NCI-H510A (cell line): ENCODE results near the gene FYB2.
A peak's percentile ranks its signal among the peaks of the same experiment; 100 is the strongest.

Experiments
- DNase-seq: peaks from one replicate; lab custom pipeline; 2025; lab: John Stamatoyannopoulos, UW

FYB2 gene

GRCh38 chr1:56819387-56819899 is at the start of gene FYB2:
Gene FYB2, minus strand, starts transcription at chr1:56819404. Its CDS starts 114 bp downstream, at chr1:56819290.
- DNase-seq, result peak; percentile 71

- no peak for DNase-seq
These were observed 49.6 kb upstream of the FYB2 start for GRCh38 chr1:56868761-56869160.

GRCh38 chr1:56867491-56867890 is 48.3 kb upstream of the FYB2 start:
- no peak for DNase-seq

- no peak for DNase-seq
These were observed 47.5 kb upstream of the FYB2 start for GRCh38 chr1:56866656-56867055.

GRCh38 chr1:56864430-56864829 is 45.2 kb upstream of the FYB2 start:
- no peak for DNase-seq

- no peak for DNase-seq
These were observed 44.2 kb upstream of the FYB2 start for GRCh38 chr1:56863265-56863992.

- no peak for DNase-seq
These were observed 40.1 kb upstream of the FYB2 start for GRCh38 chr1:56859287-56859686.

- DNase-seq, result no peak
These were observed 37.0 kb upstream of the FYB2 start for GRCh38 chr1:56856186-56856585.

- no peak for DNase-seq
These were observed 36.0 kb upstream of the FYB2 start for GRCh38 chr1:56855190-56855589.

- no peak for DNase-seq
These were observed 35.4 kb upstream of the FYB2 start, which contains the start of gene C8A for GRCh38 chr1:56854521-56855099. Gene C8A, plus strand, starts transcription at chr1:56854797. Its CDS starts 105 bp downstream, at chr1:56854902.

GRCh38 chr1:56852476-56852875 is 33.3 kb upstream of the FYB2 start:
- DNase-seq, result no peak

GRCh38 chr1:56850922-56851321 is 31.7 kb upstream of the FYB2 start:
- DNase-seq, result no peak

GRCh38 chr1:56850411-56850810 is 31.2 kb upstream of the FYB2 start:
- no peak for DNase-seq

GRCh38 chr1:56849750-56850149 is 30.5 kb upstream of the FYB2 start:
- DNase-seq, result no peak

- no peak for DNase-seq
These were observed 26.1 kb upstream of the FYB2 start for GRCh38 chr1:56845343-56845742.

- DNase-seq, result no peak
These were observed 25.4 kb upstream of the FYB2 start for GRCh38 chr1:56844545-56845136.

GRCh38 chr1:56843544-56843943 is 24.3 kb upstream of the FYB2 start:
- no peak for DNase-seq

- DNase-seq, result no peak
These were observed 19.6 kb upstream of the FYB2 start for GRCh38 chr1:56838759-56839158.

- DNase-seq, result no peak
These were observed 18.2 kb upstream of the FYB2 start for GRCh38 chr1:56837244-56837939.

GRCh38 chr1:56836359-56836758 is 17.2 kb upstream of the FYB2 start:
- no peak for DNase-seq

- no peak for DNase-seq
These were observed 16.5 kb upstream of the FYB2 start for GRCh38 chr1:56835657-56836056.

- no peak for DNase-seq
These were observed 15.1 kb upstream of the FYB2 start for GRCh38 chr1:56834137-56834900.
